Lower lobe of right lung (tissue), 2 donors: ENCODE data around the gene CCDC40. TPM values are rescaled to one million over a fixed set of nuclear protein-coding genes. Genes with fewer than 3 reads are reported as not detected.
A peak's percentile ranks its signal among the peaks of the same experiment; 100 is the strongest.

Experiments
- ATAC-seq, 2 donors: fragments of 200-7000 bp; cut with Tn5 transposase; one replicate each; pipeline ENCODE4 v1.9.1; 2020 to 2022; ENCODE audit warnings: mild to moderate bottlenecking in 2 of 2, moderate library complexity in 2 of 2
- DNase-seq: peaks from one replicate; pipeline ENCODE4 v3.0.0-alpha.2; 2020
- H3K27ac ChIP-seq: fragments of 200-600 bp; one replicate; pipeline ENCODE4 v1.8.0; 2022
- H3K27me3 ChIP-seq: fragments of 200-600 bp; one replicate; pipeline ENCODE4 v1.8.0; 2022; ENCODE audit warnings: low read depth
- H3K36me3 ChIP-seq: fragments of 200-600 bp; one replicate; pipeline ENCODE4 v1.8.0; 2022; ENCODE audit warnings: mild to moderate bottlenecking
- H3K4me1 ChIP-seq: fragments of 200-600 bp; one replicate; pipeline ENCODE4 v1.8.0; 2022
- H3K4me3 ChIP-seq: fragments of 200-600 bp; one replicate; pipeline ENCODE4 v1.8.0; 2022; ENCODE audit warnings: mild to moderate bottlenecking
- H3K9me3 ChIP-seq: fragments of 200-600 bp; one replicate; pipeline ENCODE4 v1.8.0; 2022
- intact Hi-C: fragments of 100-400 bp; cut with DNase I; formaldehyde crosslinking; loops from one replicate; pipeline ENCODE4 v1.11.0; 2022
- total RNA-seq: library from RNA; stranded (reverse); fragmentation: NEBNext Ultra II Directional; extraction: Animal tissue kit (Norgen Biotek cat#: 25700); gene quantifications from one replicate; pipeline ENCODE4 v1.2.1, GENCODE V29; 2021
- TF ChIP-seq, protein P1 (sequence below): fragments of 200-600 bp; IDR thresholded peaks from one replicate; pipeline ENCODE4 v1.8.0; 2022; ENCODE audit warnings: antibody characterized with exemption, mild to moderate bottlenecking
- donor health status: DM: no; HTN: yes; CAD: no; lungs with severe emphysema.

CCDC40 gene
- total RNA-seq, 1 donor from 2014 or later: 14.1 TPM

DNA sequence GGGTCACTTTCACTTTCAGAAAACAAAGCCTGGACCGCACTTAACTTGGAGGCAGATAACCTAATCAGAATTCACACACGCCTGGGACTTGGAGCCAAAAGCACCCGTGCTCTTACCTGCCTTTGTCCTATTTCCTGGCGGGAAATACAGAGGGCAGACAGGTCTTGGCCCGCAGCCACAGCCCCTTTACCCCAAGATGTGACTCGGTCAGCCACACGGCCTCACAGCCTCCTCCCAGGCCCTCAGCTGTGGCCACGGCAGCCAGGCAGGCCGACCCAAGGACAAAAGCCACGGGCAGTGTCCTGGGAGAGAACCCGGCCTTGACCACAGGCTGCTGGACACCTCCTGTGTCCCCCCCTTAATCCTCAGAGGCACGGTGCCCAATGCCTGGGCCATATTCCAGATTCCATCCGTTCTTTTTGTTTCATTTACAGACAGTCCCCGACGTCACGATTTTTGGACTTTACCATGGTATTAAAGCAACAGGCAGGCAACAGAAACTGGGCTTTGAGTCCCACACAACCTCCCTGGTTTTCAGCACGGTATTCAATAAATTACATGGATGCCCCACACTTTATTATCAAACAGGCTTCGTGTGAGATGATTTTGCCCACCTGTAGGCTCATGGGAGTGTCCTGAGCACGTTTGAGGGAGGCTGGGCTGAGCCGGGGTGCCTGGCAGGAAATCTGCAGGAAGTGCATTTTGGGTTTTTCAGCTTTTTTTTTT is 34.8 kb downstream of the CCDC40 start:
- Histone ChIP-seq H3K27me3 (no peaks in the 10 kb centered on the region), H3K9me3 (no peaks in the 10 kb centered on the region), H3K4me3 (peak overlapping the region; percentile 50), H3K4me1 (peaks cover 31% of the 10 kb centered on the region), H3K27ac (peak overlapping the region; percentile 92), H3K36me3 (no peaks in the 10 kb centered on the region)
- ATAC-seq (peak; percentile 60 to 66), DNase-seq (no peak)
- TF ChIP-seq, protein P1, sequence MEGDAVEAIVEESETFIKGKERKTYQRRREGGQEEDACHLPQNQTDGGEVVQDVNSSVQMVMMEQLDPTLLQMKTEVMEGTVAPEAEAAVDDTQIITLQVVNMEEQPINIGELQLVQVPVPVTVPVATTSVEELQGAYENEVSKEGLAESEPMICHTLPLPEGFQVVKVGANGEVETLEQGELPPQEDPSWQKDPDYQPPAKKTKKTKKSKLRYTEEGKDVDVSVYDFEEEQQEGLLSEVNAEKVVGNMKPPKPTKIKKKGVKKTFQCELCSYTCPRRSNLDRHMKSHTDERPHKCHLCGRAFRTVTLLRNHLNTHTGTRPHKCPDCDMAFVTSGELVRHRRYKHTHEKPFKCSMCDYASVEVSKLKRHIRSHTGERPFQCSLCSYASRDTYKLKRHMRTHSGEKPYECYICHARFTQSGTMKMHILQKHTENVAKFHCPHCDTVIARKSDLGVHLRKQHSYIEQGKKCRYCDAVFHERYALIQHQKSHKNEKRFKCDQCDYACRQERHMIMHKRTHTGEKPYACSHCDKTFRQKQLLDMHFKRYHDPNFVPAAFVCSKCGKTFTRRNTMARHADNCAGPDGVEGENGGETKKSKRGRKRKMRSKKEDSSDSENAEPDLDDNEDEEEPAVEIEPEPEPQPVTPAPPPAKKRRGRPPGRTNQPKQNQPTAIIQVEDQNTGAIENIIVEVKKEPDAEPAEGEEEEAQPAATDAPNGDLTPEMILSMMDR: no peak
- intact Hi-C loops: no loop called here

DNA sequence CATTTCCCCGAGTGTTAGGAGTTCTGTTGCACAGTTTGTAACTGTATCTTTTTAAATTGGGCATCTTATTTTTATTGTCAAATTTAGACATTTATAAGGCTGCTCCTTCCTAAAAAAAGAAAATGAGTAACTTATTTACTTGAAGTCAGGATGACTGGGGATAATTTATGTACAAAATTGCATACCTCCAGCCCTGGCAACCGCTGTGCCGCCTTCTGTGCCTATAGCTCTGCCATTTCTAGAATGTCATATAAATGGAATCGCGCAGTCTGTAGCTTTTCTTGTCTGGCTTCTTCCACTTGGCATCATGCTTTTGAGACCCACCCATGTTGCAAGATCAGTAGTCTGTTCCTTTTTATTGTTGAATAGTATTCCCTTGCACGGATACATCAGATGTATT is 36.0 kb downstream of the CCDC40 start:
- no peak for DNase-seq
- Histone ChIP-seq H3K27ac (no peak overlapping the region), H3K36me3 (no peaks in the 10 kb centered on the region), H3K9me3 (no peaks in the 10 kb centered on the region), H3K4me1 (peaks cover 31% of the 10 kb centered on the region), H3K4me3 (no peak overlapping the region), H3K27me3 (no peaks in the 10 kb centered on the region)
- TF ChIP-seq, protein P1: no peak
- intact Hi-C loops: no loop called here
- ATAC-seq: no peak

DNA sequence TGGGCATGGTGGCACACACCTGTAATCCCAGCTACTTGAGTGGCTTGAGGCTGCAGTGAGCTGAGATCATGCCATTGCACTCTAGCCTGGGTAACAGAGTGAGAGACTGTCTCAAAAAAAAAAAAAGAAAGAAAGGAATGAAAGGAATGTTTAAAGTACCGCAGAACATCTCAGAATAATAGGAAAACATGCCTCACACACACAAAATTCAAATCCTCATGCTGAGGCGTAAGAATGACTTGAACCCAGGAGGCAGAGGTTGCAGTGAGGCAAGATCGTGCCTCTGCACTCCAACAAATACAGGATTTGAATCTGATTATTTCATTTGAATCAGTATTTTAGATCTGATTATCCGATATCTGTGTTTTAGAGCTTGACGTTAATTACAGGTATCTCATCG is 43.6 kb downstream of the CCDC40 start:
- H3K9me3 ChIP-seq: no peaks in the 10 kb centered on the region
- intact Hi-C loops: no loop called here
- peaks cover 5% of the 10 kb centered on the region for H3K4me1 ChIP-seq
- TF ChIP-seq, protein P1: no peak
- H3K4me3 ChIP-seq: no peak overlapping the region
- DNase-seq (no peak), ATAC-seq (no peak)
- H3K36me3 ChIP-seq: no peaks in the 10 kb centered on the region
- H3K27me3 ChIP-seq: no peaks in the 10 kb centered on the region
- H3K27ac ChIP-seq: no peak overlapping the region

DNA sequence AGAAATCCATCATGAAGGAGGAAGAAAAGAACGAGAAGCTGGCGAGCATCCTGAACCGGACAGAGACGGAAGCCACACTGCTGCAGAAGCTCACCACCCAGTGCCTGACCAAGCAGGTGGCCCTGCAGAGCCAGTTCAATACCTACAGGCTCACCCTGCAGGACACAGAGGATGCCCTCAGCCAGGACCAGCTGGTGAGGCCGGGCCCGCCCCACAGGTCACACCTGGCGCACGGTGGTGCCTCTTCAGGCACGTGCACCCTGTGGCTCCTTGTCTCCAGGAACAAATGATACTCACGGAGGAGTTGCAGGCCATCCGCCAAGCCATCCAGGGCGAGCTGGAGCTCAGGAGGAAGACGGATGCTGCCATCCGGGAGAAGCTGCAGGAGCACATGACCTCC is 45.2 kb downstream of the CCDC40 start:
- peaks cover 5% of the 10 kb centered on the region for H3K4me1 ChIP-seq
- intact Hi-C loops: no loop called here
- H3K36me3 ChIP-seq: no peaks in the 10 kb centered on the region
- H3K4me3 ChIP-seq: no peak overlapping the region
- TF ChIP-seq, protein P1: no peak
- H3K9me3 ChIP-seq: no peaks in the 10 kb centered on the region
- ATAC-seq (no peak), DNase-seq (no peak)
- no peak overlapping the region for H3K27ac ChIP-seq
- no peaks in the 10 kb centered on the region for H3K27me3 ChIP-seq

DNA sequence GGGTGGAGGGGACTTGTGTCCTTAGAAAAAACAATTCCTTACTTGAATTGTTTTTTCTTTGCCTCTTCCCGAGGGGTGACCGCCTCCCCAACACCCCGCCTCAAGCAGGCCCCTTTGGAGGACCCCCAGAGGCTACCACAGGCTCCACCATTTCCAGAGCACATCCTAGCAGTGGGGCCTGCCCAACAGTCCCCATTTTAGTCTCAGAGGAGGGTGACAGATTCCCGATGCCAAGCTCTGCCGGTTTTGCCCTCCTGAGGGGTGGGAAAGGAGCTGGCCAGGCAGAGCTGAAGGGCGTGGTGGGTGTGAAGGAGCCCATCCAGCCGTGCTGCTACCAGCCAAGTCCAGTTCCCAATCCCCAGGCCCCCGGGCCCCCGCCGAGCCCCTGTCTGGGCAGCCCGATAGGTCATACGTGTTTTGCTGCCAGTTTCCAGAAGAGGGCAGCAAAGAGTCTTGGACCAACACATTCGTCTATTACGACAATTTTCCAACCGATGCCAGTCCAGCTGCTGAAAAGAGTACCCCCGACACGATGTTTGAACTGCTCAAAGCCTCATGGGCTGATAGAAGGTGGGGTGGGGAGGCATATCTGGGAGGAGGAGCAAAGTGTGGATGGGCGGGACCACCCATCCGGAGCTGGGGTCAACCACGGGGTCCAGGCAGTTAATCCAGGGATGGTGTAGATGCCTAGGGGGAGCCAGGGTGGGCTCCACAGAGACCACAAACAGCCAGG is 46.1 kb downstream of the CCDC40 start:
- H3K9me3 ChIP-seq: no peaks in the 10 kb centered on the region
- no peak overlapping the region for H3K4me3 ChIP-seq
- H3K27me3 ChIP-seq: no peaks in the 10 kb centered on the region
- no peak for DNase-seq
- ATAC-seq: peak; percentile 76
- peaks cover 5% of the 10 kb centered on the region for H3K4me1 ChIP-seq
- H3K36me3 ChIP-seq: no peaks in the 10 kb centered on the region
- H3K27ac ChIP-seq: no peak overlapping the region
- TF ChIP-seq, protein P1: peak; percentile 81
- intact Hi-C loops: no loop called here
